Lung (tissue), 12 donors: ENCODE data around the gene ZNF783. TPM values are rescaled to one million over a fixed set of nuclear protein-coding genes. Genes with fewer than 3 reads are reported as not detected.

Source experiments
- ATAC-seq: fragments of 200-7000 bp; cut with Tn5 transposase; one replicate; pipeline ENCODE4 v1.9.1; 2020; ENCODE audit warnings: moderate number of reproducible peaks; ENCODE audit not compliant: insufficient read depth, low FRiP score
- DNase-seq, 3 donors: peaks; one replicate each; pipeline ENCODE4 v3.0.0-alpha.2; 2013 to 2017
- H3K27ac ChIP-seq, 2 donors: one replicate each; pipeline ENCODE4 v1.5.1; 2013; ENCODE audit warnings: mild to moderate bottlenecking in 2 of 2, moderate library complexity in 2 of 2, control low read depth in 1 of 2, inconsistent platforms in 1 of 2, low read depth in 1 of 2, low read length in 1 of 2
- H3K27me3 ChIP-seq, 3 donors: one replicate each; pipeline ENCODE4 v1.5.1; 2013; ENCODE audit warnings: low read length in 2 of 3; ENCODE audit not compliant: control insufficient read depth in 3 of 3, insufficient read depth in 3 of 3
- H3K36me3 ChIP-seq, 4 donors: one replicate each; pipeline ENCODE4 v1.5.1; 2013; ENCODE audit warnings: low read length in 4 of 4, mild to moderate bottlenecking in 1 of 4, moderate library complexity in 1 of 4; ENCODE audit not compliant: control insufficient read depth in 4 of 4, insufficient read depth in 4 of 4
- H3K4me1 ChIP-seq, 5 donors: one replicate each; pipeline ENCODE4 v1.5.1; 2013; ENCODE audit warnings: low read length in 5 of 5, mild to moderate bottlenecking in 2 of 5, moderate library complexity in 1 of 5; ENCODE audit not compliant: control insufficient read depth in 5 of 5, insufficient read depth in 5 of 5
- H3K4me3 ChIP-seq: one replicate; pipeline ENCODE4 v1.5.1; 2013; ENCODE audit warnings: mild to moderate bottlenecking, control low read depth, moderate library complexity
- H3K9ac ChIP-seq, 2 donors: one replicate each; pipeline ENCODE4 v1.5.1; 2013; ENCODE audit warnings: low read length in 2 of 2, control low read depth in 1 of 2; ENCODE audit not compliant: insufficient read depth in 1 of 2
- H3K9me3 ChIP-seq, 4 donors: one replicate each; pipeline ENCODE4 v1.5.1; 2013; ENCODE audit warnings: low read length in 3 of 4, mild to moderate bottlenecking in 1 of 4, moderate library complexity in 1 of 4; ENCODE audit not compliant: control insufficient read depth in 4 of 4, insufficient read depth in 3 of 4
- CTCF ChIP-seq: IDR thresholded peaks from 2 replicates; pipeline ENCODE4 v1.5.1; 2012; ENCODE audit warnings: mild to moderate bottlenecking; ENCODE audit errors: control extremely low read depth, extremely low read depth
- WGBS, 2 donors: extraction: QIAGEN DNeasy Blood & Tissue Kit; methylation state at CpG; one replicate each; pipeline ENCODE4 v1.1.7; 2013; 5-methylcytosine and 5-hydroxymethylcytosine counted together
- polyA plus RNA-seq, 2 donors: library from polyadenylated mRNA; stranded (reverse); fragments of 200-250 nt; gene quantifications; one replicate each; pipeline ENCODE4 v1.2.1, GENCODE V29; 2013
- total RNA-seq, 2 donors: library from RNA; depleted of rRNA in 1 of 2; stranded (reverse); fragments of >200 nt in 1 of 2; gene quantifications; one replicate each; pipeline ENCODE4 v1.2.1, GENCODE V29; 2014 to 2021
- donor health status: control.
- donor health status: control.
- donor health status: Bipolar disorder and iron deficiency.
- donor health status: healthy.
- donor health status: DM: yes; HTN: yes; CAD: no.

The ZNF783 gene
- total and polyA plus RNA-seq, 4 donors = 6.2 to 16.3 (median 7.7) TPM

- ATAC-seq (no peak), DNase-seq (no peak)
- TF ChIP-seq CTCF = no peak
- no peaks in the 10 kb centered on the region for H3K27me3 ChIP-seq
- no peak overlapping the region for H3K4me3 ChIP-seq
- H3K9me3 ChIP-seq = no peaks in the 10 kb centered on the region
- no peak overlapping the region for H3K9ac ChIP-seq
- H3K27ac ChIP-seq = no peak overlapping the region
- H3K36me3 ChIP-seq = peaks cover 14 to 56% (median 21%) of the 10 kb centered on the region in 4 donors
- 94 to 97% methylated on average over 8 of the region's 8 CpGs for WGBS, 2 donors
- H3K4me1 ChIP-seq = no peaks in the 10 kb centered on the region
Measured at GRCh38 chr7:149223176-149223575, 38.8 kb upstream of the ZNF783 start.

GRCh38 chr7:149223761-149224160 is 38.2 kb upstream of the ZNF783 start:
- no peaks in the 10 kb centered on the region for H3K4me1 ChIP-seq
- no peak overlapping the region for H3K27ac ChIP-seq
- peaks cover 13 to 51% (median 20%) of the 10 kb centered on the region in 4 donors for H3K36me3 ChIP-seq
- DNase-seq = no peak
- no peak overlapping the region for H3K4me3 ChIP-seq
- ATAC-seq = no peak
- no peaks in the 10 kb centered on the region for H3K27me3 ChIP-seq
- H3K9me3 ChIP-seq = no peaks in the 10 kb centered on the region
- no peak overlapping the region for H3K9ac ChIP-seq
- 97 to 98% methylated on average over 18 to 39 of the region's 39 CpGs for WGBS, 2 donors
- no peak for TF ChIP-seq CTCF

GRCh38 chr7:149224352-149224751 is 37.6 kb upstream of the ZNF783 start:
- Histone ChIP-seq H3K4me1 (no peaks in the 10 kb centered on the region), H3K36me3 (peaks cover 13 to 45% (median 18%) of the 10 kb centered on the region in 4 donors), H3K27me3 (no peaks in the 10 kb centered on the region), H3K27ac (no peak overlapping the region), H3K4me3 (no peak overlapping the region), H3K9ac (no peak overlapping the region), H3K9me3 (no peaks in the 10 kb centered on the region)
- DNase-seq (no peak), ATAC-seq (no peak)
- TF ChIP-seq CTCF = no peak
- 97 to 98% methylated on average over 37 of the region's 37 CpGs for WGBS, 2 donors

- TF ChIP-seq CTCF = no peak
- Histone ChIP-seq H3K27me3 (no peaks in the 10 kb centered on the region), H3K4me3 (no peak overlapping the region), H3K9ac (no peak overlapping the region), H3K27ac (no peak overlapping the region), H3K4me1 (no peaks in the 10 kb centered on the region), H3K9me3 (no peaks in the 10 kb centered on the region), H3K36me3 (peaks cover 13 to 43% (median 17%) of the 10 kb centered on the region in 4 donors)
- no peak for ATAC-seq
- no peak for DNase-seq
- 94 to 97% methylated on average over 19 of the region's 19 CpGs for WGBS, 2 donors
Measured at GRCh38 chr7:149225106-149225505, 36.9 kb upstream of the ZNF783 start.
